Choroid plexus epithelial cell (primary cell): ENCODE measurements around the gene ZNF774.
A peak's percentile ranks its signal among the peaks of the same experiment; 100 is the strongest.
"Not testable (repeated sequence)": the region's sequence is repeated elsewhere in the genome, so short reads cannot be mapped to it uniquely, and the experiment has no call there.

Experiments used
- DNase-seq: peaks from one replicate; pipeline ENCODE4 v3.0.0-alpha.2; 2010; ENCODE audit warnings: low read depth
- H3K4me3 ChIP-seq: 2 replicates; pipeline ENCODE4 v1.5.1; 2011; ENCODE audit warnings: low read depth, mild to moderate bottlenecking, control low read depth, low read length, moderate library complexity
- CTCF ChIP-seq: conservative IDR thresholded peaks from 2 replicates; pipeline ENCODE4 v1.5.1; 2011; ENCODE audit warnings: low read depth, mild to moderate bottlenecking, control low read depth, inconsistent platforms, low read length, moderate library complexity

ZNF774 gene

DNA sequence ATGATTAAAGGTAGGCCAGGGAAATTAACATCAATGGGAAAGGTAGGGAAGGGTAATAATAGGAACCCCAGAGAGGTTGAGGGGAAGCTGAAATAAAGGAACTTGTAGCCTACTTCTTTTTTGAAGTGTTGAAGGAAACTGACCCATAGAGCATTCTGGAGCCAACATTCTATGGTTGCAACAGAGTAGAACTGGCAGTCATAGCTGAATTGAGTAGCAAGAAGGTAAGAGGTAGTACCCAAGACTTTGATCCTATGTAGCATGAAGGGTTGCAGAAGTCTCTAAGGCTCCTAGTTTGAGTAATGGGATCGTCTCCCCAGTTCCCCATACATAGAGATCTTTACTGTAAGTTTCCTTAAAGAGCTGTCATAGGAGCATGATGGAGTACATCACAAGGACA lies 7.4 kb upstream of the ZNF774 start:
- no peak for TF ChIP-seq CTCF
- DNase-seq, result no peak
- no peak overlapping the region for H3K4me3 ChIP-seq

GRCh38 chr15:90345857-90346256 lies 6.2 kb upstream of the ZNF774 start:
- no peak overlapping the region for H3K4me3 ChIP-seq
- no peak for TF ChIP-seq CTCF
- DNase-seq, result no peak

DNA sequence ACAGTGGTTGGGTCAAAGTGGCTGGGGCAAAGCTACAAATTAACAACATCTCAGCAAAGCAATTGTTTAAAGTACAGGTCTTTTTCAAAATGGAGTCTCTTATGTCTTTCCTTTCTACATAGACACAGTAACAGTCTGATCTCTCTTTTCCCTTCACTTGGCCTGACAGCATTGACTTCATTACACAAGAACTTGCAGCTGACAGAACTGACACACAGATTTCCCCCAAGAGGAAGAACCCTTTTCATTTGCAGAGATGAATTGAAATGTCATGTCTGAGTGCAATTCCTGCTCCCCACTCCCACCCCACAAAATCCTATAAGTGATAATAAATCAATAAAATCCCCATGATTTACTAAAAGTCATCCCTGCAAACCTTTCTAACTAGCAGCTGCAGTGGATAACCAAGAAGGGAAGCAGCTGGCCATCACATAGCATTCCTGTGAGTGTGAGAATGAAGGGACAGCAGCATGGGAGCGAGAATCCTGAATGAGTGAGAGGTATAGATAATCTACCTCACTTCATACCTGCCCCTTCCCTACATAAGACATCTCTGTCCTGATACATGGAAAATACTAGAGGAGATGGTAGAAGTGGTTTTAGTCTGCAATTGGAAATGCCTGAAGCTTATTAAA lies 4.5 kb upstream of the ZNF774 start:
- not testable (repeated sequence) for H3K4me3 ChIP-seq, DNase-seq

DNA sequence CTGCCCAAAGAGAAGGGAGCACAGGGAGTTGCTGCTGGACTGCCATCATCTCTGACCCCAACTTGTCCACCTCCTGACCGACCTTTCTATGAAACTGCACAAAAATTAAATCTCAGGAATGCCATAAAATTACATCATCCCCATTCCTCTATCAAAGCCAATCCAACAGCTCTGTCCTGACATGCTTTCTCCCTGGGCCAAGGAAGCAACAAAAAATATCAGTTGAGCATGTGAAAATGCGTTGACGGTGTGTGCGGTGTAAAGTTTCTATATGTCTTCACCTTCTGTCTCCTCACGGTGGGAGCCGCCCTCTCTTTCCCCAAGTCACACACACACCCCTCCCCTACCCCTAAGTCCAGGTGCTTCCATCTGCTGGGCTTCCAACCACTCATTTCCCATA lies 3.6 kb upstream of the ZNF774 start:
- no peak for DNase-seq
- no peak overlapping the region for H3K4me3 ChIP-seq
- TF ChIP-seq CTCF, result no peak

DNA sequence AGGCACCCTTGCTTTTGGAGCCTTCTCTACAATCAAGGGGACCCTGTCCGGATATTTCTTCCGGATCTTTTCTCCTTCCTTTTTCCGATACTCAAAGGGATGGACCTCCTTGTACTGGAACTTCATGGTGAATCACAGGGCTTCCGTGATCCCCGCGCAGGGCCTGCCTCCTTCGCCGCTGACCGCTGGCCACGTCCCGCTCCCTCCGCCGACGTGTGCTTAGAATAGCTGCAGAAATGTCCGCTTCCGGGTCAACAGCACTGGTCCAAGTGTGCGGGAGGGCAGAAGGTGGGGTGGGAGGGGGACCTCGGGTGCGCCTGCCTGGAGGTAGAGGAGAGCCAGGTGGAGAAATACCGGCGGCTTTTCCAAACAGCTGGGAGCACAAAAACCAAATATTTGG lies 3.0 kb upstream of the ZNF774 start:
- H3K4me3 ChIP-seq, result no peak overlapping the region
- DNase-seq, result no peak
- no peak for TF ChIP-seq CTCF

- no peak for DNase-seq
- no peak for TF ChIP-seq CTCF
- H3K4me3 ChIP-seq, result no peak overlapping the region
These were observed 2.3 kb upstream of the ZNF774 start for GRCh38 chr15:90349821-90350220.

DNA sequence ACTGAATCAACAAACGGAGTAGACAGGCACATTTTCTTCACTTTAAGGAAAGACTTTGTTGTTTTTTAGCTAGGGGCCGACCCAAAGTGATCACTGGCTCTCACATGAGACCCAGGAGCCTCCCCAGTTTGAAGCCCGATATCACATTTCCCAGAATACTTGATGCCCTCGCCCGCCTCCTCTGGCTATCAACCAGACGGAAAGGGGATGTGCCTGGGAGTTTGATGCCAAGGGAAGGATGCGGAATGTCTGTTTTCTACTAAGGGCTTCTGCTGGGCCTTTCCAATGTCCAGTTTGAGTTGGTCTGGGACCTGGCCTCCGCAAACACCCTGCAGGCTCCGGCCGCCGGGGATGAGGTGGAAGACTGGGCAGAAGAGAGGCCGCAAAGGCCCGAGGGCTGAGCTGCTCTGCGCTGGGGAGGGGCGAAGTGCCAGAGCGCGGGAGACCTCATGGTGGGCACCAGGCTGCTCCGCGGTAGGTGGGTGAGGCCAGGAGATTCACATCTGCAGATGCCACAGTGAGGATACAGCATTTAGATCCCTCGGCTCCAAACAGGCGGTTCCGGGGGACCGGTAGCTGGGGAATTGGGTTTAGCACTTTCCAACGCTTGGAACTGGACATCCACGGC lies 491 bp upstream of the ZNF774 start:
- no peak for DNase-seq
- H3K4me3 ChIP-seq, result peak overlapping the region; percentile 98
- TF ChIP-seq CTCF, result no peak

- H3K4me3 ChIP-seq, result no peak overlapping the region
- no peak for DNase-seq
- TF ChIP-seq CTCF, result no peak
These were observed 2.9 kb downstream of the ZNF774 start for GRCh38 chr15:90354986-90355385.
